Uterus (tissue), 2 donors: Measurements from ENCODE around the gene WWOX.

ENCODE experiments used
- POLR2A ChIP-seq, 2 donors: fragments of 450-650 bp; IDR thresholded peaks; one replicate each; pipeline ENCODE4 v1.6.1; 2016; ENCODE audit warnings: antibody characterized with exemption in 2 of 2, mild to moderate bottlenecking in 1 of 2, moderate library complexity in 1 of 2
- TF ChIP-seq, protein P1 (sequence below), 4 experiments: fragments of 200-600 bp in 2 of 4; fragments of 450-650 bp in 2 of 4; sonication (generic) in 2 of 4; IDR thresholded peaks; one replicate each; pipeline ENCODE4 v1.5.1; 2016 to 2019; ENCODE audit warnings: antibody characterized with exemption in 4 of 4, mild to moderate bottlenecking in 2 of 4, moderate library complexity in 1 of 4

- TF ChIP-seq, protein P1, sequence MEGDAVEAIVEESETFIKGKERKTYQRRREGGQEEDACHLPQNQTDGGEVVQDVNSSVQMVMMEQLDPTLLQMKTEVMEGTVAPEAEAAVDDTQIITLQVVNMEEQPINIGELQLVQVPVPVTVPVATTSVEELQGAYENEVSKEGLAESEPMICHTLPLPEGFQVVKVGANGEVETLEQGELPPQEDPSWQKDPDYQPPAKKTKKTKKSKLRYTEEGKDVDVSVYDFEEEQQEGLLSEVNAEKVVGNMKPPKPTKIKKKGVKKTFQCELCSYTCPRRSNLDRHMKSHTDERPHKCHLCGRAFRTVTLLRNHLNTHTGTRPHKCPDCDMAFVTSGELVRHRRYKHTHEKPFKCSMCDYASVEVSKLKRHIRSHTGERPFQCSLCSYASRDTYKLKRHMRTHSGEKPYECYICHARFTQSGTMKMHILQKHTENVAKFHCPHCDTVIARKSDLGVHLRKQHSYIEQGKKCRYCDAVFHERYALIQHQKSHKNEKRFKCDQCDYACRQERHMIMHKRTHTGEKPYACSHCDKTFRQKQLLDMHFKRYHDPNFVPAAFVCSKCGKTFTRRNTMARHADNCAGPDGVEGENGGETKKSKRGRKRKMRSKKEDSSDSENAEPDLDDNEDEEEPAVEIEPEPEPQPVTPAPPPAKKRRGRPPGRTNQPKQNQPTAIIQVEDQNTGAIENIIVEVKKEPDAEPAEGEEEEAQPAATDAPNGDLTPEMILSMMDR (IDR thresholded peaks at IDR 0.05), result no peak
- no peak for TF ChIP-seq POLR2A (IDR thresholded peaks at IDR 0.05)
These were observed 283.7 kb downstream of the WWOX start for GRCh38 chr16:78383118-78383517.
